COLO668 (cell line): Measurements from ENCODE around the gene SPDYC.
"Not testable (repeated sequence)": the region's sequence is repeated elsewhere in the genome, so short reads cannot be mapped to it uniquely, and the experiment has no call there.

Experiments used
- DNase-seq: peaks from one replicate; lab custom pipeline; 2025; ENCODE audit not compliant: unreplicated experiment; lab: John Stamatoyannopoulos, UW

SPDYC gene

GRCh38 chr11:65133724-65134123 is 36.3 kb upstream of the SPDYC start:
- DNase-seq, result no peak

DNA sequence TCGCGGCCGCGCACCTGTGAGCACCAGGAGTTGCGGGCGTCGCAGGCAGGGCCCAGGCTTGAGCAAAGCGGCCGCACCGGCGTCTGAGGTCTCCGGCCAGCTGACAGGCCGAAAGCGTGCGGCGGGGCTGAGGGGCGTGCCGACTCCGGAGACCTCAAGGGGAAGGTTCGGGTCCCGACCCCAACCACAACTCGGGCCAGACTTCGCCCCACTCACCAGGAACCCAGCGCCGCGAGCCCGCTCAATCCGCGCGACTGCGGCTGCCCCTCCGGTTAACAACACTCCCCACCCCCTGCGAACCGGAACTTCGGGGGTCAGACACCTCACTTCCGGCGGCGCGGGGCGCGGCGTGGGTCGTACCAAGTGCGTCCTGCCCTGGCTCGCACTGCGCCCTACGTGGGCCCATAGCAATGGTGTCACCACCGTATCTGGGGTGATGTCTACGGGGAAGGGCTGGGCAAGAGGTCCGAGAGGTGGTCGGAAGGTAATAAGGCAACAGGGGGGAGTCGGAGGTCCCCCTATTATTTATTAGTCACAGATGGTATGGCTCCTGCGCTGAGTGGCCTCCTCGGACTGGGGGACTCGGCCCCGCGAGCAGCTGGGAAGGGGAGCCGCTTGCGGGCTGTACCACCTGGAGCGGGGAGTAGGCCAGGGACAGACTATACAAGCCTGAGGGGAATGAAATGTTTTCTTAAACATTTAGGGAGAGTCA is 35.6 kb upstream of the SPDYC start, which contains the start of gene SYVN1:
Gene SYVN1 (minus strand): TSS at position 280 of the 712 bp plus-strand sequence. CDS start 918 bp downstream, outside the sequence.
- DNase-seq, result peak; percentile 92

- peak; percentile 93 for DNase-seq
Observed at GRCh38 chr11:65134952-65135632, 34.9 kb upstream of the SPDYC start.

GRCh38 chr11:65135633-65136145 is 34.3 kb upstream of the SPDYC start:
- no peak for DNase-seq

DNA sequence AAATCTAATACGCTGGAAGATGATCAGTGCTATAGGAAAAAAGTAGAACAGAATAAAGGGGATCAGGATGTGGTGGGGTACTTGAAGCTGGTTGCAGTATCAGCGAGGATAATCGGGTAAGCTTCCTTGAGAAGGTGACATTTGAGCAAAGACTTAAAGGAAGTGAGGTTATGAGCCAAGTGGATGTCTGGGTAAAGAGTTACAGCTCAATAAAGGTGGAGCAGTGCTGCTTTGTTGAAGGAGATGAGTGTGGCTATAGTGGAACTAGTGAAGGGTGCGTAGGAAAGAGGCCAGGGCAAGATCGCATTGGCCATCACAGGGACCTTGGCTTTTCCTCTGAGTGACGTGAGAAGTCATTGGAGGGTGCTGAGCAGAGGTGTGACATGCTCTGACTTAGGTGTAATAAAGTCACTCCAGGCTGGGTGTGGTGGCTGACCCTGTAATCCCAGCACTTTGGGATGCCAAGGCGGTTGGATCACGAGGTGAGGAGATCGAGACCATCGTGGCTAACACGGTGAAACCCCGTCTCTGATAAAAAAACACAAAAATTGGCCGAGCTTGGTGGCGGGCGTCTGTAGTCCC is 33.4 kb upstream of the SPDYC start:
- no peak for DNase-seq

- no peak for DNase-seq
Observed at GRCh38 chr11:65141896-65142494, 28.0 kb upstream of the SPDYC start.

GRCh38 chr11:65147352-65148075 is 22.5 kb upstream of the SPDYC start:
- no peak for DNase-seq

- no peak for DNase-seq
Observed at GRCh38 chr11:65148657-65149056, 21.4 kb upstream of the SPDYC start.

GRCh38 chr11:65150131-65150508 is 19.9 kb upstream of the SPDYC start:
- DNase-seq, result not testable (repeated sequence)

GRCh38 chr11:65150509-65151299 is 19.3 kb upstream of the SPDYC start:
- DNase-seq, result peak; percentile 63

DNA sequence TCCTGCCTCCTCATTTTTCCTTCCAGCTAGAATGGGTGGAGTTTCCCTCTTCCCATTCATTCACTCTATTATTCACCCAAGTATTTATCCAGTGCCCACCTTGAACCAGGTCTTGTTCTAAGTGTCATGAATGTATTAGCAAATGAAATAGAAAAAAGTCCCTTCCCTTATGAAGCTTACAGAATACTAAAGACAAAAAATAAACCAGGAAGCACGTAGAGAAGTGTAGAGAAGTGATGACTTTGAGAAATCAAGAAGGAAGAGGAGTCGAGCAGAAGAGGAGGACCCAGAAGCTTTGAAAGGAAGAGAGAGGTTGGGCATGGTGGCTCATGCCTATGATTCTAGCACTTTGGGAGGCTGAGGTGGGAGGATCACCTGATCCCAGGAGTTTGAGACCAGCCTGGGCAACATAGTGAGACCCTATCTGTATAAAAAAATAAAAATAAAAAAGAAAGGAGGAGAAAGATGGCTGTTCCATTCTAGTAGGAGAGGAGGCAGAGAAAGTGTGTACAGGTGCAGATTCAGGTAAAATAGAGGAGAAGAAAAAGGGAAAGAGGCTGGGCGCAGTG is 18.6 kb upstream of the SPDYC start:
- no peak for DNase-seq

DNA sequence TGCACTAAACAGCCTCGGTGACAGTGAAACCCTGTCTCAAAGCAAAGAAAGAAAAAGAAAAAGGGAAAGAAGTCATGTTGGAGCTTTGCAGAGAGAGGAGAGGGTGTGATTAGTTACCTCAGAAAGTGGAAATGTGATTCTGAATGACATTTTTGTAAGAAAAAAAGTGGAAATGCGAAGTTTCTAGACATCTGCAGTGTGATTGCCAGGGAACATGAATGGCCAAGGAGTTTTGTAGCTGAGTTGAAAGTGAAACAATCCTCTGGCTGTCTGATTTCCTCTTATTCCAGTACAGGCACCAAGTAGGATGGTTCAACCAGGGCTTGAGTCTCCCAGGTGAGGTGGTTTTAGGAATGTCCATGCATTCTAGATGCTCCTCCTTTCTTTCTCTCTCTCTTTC is 17.9 kb upstream of the SPDYC start:
- DNase-seq, result no peak

DNA sequence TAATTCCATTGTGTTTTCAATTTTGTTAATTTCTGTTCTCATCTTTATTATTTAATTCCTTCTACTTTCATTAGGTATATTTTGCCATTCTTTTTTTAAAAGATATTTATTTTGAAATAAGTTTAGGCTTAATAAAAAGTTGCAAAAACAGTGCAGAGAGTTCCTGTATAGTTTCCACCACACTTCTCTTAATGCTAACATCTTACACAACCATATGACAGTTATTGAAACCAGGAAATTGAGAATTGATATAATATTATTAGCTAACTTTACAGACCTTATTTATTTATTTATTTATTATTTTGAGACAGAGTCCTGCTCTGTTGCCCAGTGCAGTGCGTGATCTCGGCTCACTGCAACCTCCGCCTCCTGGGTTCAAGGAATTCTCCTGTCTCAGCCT is 13.8 kb upstream of the SPDYC start:
- no peak for DNase-seq

GRCh38 chr11:65156926-65157325 is 13.1 kb upstream of the SPDYC start:
- DNase-seq, result no peak

DNA sequence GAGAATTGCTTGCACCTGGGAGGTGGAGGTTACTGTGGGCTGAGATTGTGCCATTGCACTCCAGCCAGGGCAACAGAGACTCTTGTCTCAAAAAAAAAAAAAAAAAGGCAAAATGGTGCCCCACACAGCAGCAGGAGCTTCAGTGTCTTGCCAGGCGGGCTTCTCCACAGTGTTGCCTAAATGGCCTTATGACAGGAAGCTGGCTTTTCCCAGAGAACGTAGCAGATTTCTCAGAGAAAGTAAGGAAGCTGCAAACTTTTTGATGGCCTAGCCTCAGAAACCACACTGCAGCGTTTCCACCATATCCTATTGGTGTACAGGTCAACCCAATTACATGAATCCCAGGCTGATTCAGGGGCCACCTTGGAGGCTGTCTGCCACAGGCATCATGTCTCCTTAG is 12.7 kb upstream of the SPDYC start:
- no peak for DNase-seq

DNA sequence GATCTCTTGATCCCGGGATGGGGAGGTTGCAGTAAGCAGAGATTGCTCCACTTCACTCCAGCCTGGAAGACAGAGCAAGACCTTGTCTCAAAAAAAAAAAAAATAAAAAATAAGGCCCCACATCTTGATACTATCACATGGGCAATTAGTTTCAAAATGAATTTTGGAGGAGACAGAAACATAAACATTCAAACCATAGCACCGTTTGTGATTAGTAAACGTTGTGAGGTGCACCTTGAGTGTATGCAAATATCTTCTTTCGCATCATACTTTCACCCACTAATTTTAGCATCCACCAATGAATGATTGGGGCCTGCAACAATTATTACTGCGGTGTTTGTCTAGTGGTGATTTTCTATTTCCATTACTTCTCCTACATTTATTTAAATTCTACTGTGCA is 11.0 kb upstream of the SPDYC start:
- no peak for DNase-seq

- no peak for DNase-seq
Observed at GRCh38 chr11:65160643-65161042, 9.4 kb upstream of the SPDYC start.

GRCh38 chr11:65163684-65164083 is 6.3 kb upstream of the SPDYC start:
- DNase-seq, result no peak

- no peak for DNase-seq
Observed at GRCh38 chr11:65165410-65166317, 4.4 kb upstream of the SPDYC start.
